ENCODE data around the gene MAST4.

The MAST4 gene

GRCh38 chr5:67003685-67003934, 407.4 kb downstream of the MAST4 start:
- no peak for DNase-seq

DNA sequence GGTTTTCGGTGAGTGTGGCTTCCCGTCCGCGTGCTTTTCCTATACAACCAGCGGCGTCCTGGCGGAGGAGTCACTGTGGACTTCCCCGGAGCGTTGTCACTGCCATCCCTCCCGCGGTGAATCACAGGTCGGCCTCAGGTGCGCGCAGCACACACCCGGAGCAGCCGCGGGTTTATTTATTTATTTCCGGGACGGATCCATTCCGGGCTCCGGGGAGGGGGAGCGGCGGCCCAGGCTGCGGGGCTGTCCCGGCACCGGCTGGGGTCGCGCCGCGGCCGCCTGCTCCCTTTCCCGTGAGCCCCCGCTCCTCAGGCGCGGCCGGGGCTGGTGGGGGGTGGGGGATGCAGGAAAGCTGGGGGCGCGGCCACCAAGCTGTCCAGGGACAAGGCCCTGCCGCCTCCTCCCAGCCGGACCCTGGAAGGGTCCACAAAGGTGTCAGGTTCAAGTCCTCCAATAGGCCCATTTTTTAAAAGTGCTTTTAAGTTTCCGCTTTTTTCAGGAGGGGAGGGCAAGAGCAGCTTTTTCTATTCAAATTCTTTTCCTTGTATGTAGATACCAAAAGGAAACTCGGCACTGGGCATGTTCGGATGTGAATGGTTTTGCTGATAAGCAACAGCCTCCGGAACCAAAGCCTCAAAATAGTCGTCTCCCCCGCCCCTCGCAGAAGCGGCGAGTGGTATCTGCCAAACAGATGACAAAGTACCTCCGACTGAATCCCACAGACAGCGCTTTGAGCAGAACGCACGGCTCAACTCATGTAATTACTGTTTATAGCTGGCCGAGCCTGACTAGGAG, 407.9 kb downstream of the MAST4 start:
- DNase-seq = peak; percentile 62

GRCh38 chr5:67004730-67005350, 408.6 kb downstream of the MAST4 start:
- no peak for DNase-seq

GRCh38 chr5:67005737-67006499, 409.7 kb downstream of the MAST4 start:
- no peak for DNase-seq

DNA sequence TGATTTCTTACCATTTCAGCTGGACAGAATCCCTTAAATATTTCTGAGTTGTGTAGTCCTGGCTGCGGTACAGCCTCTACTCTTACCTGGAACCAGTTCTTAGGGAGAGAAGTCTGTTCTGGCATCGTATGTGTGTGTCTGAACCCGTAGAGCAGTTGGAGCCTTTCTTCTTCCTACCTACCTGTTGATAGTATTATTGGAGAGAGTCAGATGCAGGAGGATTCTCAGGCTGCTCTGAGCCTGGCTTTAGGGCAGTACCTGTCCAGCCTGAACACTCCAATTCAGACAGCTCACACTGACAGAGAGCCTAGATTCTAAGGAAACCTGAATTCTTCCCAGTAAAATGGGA, 410.3 kb downstream of the MAST4 start:
- no peak for DNase-seq

GRCh38 chr5:67009028-67009427, 412.8 kb downstream of the MAST4 start:
- no peak for DNase-seq

GRCh38 chr5:67010684-67011409, 414.7 kb downstream of the MAST4 start:
- no peak for DNase-seq

- no peak for DNase-seq
Measured at GRCh38 chr5:67011422-67011821, 415.2 kb downstream of the MAST4 start.

DNA sequence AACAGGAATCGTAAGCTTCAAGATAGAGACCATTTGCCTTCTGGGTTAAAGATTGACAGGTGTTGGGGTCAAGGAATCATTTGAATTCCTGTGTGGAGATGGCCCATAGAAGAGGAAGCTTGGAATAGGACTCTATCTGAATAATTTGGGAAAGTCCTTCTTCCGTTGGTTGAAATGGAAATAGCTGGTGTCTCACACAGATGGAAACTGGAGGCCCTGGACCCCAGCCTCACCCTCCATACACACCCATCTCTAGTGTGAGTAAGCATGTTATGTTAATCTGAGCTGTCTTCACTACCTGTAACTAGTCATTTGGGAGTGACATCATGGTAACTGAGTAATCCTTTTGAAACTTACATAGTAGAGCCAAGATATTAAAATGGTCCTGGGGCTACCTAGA, 416.0 kb downstream of the MAST4 start:
- DNase-seq = no peak

GRCh38 chr5:67013719-67014118, 417.5 kb downstream of the MAST4 start:
- DNase-seq = no peak

GRCh38 chr5:67014191-67014590, 418.0 kb downstream of the MAST4 start:
- DNase-seq = no peak

DNA sequence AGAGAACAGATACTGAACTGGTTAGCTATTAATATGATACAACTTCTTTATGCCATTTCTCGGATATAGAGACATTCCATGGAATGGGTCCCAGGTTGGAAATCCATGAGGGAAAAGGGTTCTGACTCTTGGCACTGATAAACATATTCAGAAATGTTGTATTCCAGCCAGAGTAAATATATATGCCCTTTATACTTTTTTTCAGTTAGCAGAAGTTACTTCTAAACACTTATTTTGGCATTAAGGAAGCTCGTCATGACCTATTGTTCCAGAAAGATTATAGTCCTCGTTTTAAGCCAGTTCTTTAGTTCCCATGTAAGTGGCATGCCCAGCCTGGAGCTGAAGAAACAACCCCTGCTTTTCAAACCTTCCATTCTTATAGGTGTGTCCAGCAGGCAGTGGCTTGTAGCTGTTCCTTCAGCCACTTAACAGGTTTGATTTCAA, 418.8 kb downstream of the MAST4 start:
- no peak for DNase-seq

- DNase-seq = no peak
Measured at GRCh38 chr5:67015541-67016191, 419.5 kb downstream of the MAST4 start.

GRCh38 chr5:67019065-67019845, 423.1 kb downstream of the MAST4 start:
- DNase-seq = no peak

GRCh38 chr5:67020096-67020615, 424.0 kb downstream of the MAST4 start:
- DNase-seq = no peak

- no peak for DNase-seq
Measured at GRCh38 chr5:67021031-67021430, 424.8 kb downstream of the MAST4 start.

- DNase-seq = no peak
Measured at GRCh38 chr5:67021521-67021920, 425.3 kb downstream of the MAST4 start.

GRCh38 chr5:67021962-67022361, 425.8 kb downstream of the MAST4 start:
- DNase-seq = no peak

DNA sequence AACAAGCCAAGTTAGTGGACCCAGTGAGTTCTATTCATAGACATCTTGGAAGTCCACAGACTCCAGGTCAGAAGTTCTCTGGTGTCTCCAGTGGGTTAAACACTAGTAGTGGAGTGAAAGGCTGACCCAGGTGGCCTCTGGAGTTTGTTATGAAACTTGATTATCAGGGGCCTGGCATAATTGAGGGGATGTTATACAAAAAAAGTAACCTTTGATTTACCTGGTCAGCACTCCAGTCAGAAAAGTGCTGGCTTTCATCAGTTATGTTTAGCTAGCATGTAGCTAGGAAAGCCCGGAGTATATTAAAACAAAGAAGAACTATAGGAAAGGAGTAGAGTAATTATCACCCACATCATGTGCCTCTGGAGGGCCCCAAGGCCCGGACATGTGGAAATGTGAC, 429.3 kb downstream of the MAST4 start:
- no peak for DNase-seq

- no peak for DNase-seq
Measured at GRCh38 chr5:67026278-67026677, 430.1 kb downstream of the MAST4 start.

GRCh38 chr5:67027171-67027570, 431.0 kb downstream of the MAST4 start:
- no peak for DNase-seq

DNA sequence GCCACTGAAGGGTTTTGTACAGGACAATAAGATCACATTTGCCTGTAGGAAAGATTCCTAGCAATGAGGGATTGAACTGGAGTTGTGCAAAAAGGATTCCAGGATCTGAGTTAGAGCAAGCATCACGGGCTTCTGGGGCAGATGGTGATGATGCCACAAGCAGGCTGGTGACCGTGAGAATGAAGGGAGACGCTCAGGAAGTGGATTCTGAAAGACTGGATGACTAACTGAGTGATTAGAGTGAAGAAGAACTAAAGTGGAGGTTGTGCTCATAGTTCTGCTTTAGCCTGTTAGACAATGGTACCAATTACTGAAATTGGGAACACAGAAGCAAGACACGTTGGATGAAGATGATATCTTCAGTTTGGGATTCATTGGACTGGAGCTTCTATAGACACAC, 432.2 kb downstream of the MAST4 start:
- DNase-seq = no peak
